ENCODE measurements around the gene LAG3. TPM values are rescaled to one million over a fixed set of nuclear protein-coding genes. Genes with fewer than 3 reads are reported as not detected.
"Not testable (repeated sequence)": the region's sequence is repeated elsewhere in the genome, so short reads cannot be mapped to it uniquely, and the experiment has no call there.

The LAG3 gene
- 0.25 TPM in 1 of 2 replicates, not detected in the other for total RNA-seq (2014; rRNA removed; shearing (Covaris generic))
- 0.06 TPM in 1 of 2 replicates, not detected in the other for polyA plus RNA-seq (2014; cell fraction: nucleus; rRNA removed)

- no peak for DNase-seq (ENCODE audit: extremely low read depth, low read depth)
Observed at GRCh38 chr12:6772331-6772695, at the start of gene LAG3. LAG3 (plus strand) TSS chr12:6772520; CDS start chr12:6772853, 333 bp downstream.

GRCh38 chr12:6722863-6723262, 49.5 kb upstream of the LAG3 start:
- no peak for DNase-seq (ENCODE audit: extremely low read depth, low read depth)

- DNase-seq (ENCODE audit: extremely low read depth, low read depth) = peak; percentile 92
Observed at GRCh38 chr12:6723607-6724408, 48.5 kb upstream of the LAG3 start, which contains the start of gene COPS7A. COPS7A (plus strand) TSS chr12:6724046; CDS start chr12:6724657, 611 bp downstream.

GRCh38 chr12:6724409-6724797, 47.9 kb upstream of the LAG3 start:
- DNase-seq (ENCODE audit: extremely low read depth, low read depth) = no peak

- DNase-seq (ENCODE audit: extremely low read depth, low read depth) = no peak
Observed at GRCh38 chr12:6725350-6725749, 47.0 kb upstream of the LAG3 start.

GRCh38 chr12:6729186-6729585, 43.1 kb upstream of the LAG3 start:
- DNase-seq (ENCODE audit: extremely low read depth, low read depth) = no peak

GRCh38 chr12:6730169-6730568, 42.2 kb upstream of the LAG3 start:
- no peak for DNase-seq (ENCODE audit: extremely low read depth, low read depth)

DNA sequence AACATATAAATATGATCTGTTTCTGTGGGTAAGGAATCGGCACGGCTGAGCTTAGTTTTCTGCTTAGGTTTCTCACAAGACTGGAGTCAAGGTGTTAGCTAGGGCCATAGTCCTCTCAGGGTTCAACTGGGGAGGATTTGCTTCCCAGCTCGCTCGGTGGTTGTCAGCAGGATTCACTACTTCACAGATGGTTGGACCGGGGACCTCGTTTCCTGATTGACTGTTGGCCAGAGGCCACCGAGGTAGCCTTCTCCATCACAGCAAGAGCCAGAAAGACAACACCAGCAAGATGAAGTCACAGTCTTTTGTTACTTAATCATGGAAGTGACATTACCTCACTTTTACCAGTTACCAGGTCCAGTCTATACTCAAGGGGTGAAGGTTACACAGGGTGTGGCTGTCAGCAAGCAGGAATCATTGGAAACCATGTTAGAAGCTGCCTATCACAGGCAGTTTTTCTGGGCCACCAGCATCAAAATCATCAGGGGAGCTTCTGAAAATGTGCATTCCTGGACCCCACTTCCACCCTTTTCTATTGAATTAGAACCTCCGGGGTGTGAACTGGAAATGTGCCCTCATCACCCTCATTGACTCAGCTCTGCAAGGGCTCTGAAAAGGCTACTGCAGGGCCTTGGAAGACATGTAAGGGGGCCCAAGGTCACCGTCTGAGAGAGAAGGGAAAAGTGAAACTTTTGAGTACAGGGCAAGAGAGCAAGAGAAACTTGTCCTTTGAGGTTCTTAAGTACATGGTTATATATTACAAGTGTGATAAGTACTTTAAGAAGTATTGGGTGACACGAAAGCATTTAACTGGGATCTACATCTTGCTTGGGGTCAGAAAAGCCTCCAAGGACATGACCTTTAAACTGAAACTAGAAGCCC, 37.6 kb upstream of the LAG3 start:
- no peak for DNase-seq (ENCODE audit: extremely low read depth, low read depth)

DNA sequence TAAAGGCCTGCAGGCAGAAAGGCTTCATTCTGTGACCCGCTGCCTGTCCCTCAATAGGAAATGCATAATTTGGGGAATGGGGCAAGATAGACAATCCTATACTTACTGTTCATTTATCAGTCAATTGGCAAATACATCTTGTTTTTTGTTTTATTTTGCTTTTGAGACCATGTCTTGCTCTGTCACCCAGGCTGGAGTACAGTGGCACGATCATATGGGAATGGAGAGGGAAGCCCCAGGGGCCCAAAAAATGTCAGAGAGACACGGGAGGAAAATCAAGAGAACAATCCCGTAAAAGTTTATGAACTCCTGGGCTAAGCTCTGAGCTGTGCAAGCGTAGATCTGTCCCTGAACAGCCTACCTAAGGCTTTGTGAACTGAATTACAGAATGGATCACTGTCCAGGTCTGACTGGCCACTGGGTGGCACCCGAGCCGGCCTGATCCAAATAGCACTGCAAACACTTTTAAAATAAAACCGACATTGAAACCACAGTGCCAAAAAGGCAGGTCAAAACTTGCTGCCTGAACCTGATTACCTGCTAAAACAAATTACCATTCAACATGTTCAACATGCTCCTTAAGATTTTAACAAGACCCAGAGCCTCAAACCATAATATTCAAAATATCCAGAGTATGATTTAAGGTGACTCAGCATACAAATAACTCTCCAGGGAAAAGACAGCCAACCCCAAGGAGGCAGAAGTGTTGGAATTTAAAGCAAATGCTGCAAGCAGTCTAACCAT, 36.7 kb upstream of the LAG3 start:
- DNase-seq (ENCODE audit: extremely low read depth, low read depth) = peak; percentile 44

- no peak for DNase-seq (ENCODE audit: extremely low read depth, low read depth)
Observed at GRCh38 chr12:6736754-6737153, 35.6 kb upstream of the LAG3 start.

GRCh38 chr12:6742080-6742479, 30.2 kb upstream of the LAG3 start:
- DNase-seq (ENCODE audit: extremely low read depth, low read depth) = not testable (repeated sequence)

DNA sequence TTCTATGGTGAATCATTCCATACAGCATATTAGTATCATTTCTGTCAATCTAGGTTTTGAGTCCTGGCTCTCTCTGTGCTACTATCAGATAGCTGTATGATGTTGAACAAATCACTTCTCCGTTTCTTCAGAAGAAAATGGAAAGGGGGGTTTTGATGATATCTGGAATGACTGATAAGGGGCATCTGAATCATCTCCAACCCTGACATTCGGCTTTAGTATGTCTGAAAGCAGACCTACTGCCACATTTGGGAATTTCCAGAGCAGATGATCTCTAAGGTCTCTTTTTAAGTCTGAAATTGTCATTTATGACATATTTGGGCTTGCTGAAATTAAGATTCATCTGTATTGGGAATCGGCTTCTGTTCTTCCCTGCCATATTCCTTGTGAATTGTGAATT, 29.5 kb upstream of the LAG3 start:
- no peak for DNase-seq (ENCODE audit: extremely low read depth, low read depth)

GRCh38 chr12:6743300-6743699, 29.0 kb upstream of the LAG3 start:
- not testable (repeated sequence) for DNase-seq (ENCODE audit: extremely low read depth, low read depth)

DNA sequence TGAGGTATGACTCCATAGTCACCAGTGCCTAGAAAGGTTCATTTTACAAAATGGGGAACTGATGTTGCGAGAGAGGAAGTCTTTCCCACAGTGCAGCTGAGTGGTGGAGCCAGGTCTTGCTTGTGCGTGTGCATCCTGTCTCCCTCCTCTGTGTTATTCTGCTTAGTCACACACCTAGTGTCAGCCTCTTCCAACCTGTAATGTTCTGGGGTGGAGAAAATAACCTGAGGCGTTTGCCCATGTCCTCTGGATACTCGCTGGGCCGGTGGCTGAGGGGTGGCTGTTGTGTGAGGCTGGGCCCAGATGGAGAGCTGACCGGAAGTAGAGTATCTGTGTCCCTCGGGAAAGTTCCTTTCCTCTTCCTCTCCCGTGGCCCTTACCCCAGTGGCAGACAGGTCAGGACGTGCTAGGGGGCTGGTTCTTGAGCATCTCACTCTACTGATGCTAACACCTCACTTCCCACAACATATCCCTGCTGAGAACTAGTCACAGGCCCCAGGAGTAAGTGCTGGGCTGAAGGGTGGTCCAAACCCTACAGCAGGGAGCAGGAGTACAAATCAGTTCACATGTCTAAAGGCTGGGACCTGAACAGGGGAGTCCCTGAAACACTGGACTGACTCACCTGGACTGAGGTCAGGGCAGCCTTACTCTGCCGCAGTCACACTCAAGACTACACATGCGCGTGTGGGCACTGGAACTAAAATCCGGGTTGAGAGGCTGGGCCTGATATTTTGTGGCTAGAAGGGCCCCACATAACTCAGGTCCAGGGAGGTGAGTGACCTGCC, 26.4 kb upstream of the LAG3 start:
- DNase-seq (ENCODE audit: extremely low read depth, low read depth) = no peak

- DNase-seq (ENCODE audit: extremely low read depth, low read depth) = no peak
Observed at GRCh38 chr12:6747216-6747615, 25.1 kb upstream of the LAG3 start.

GRCh38 chr12:6748761-6749160, 23.6 kb upstream of the LAG3 start:
- DNase-seq (ENCODE audit: extremely low read depth, low read depth) = no peak

DNA sequence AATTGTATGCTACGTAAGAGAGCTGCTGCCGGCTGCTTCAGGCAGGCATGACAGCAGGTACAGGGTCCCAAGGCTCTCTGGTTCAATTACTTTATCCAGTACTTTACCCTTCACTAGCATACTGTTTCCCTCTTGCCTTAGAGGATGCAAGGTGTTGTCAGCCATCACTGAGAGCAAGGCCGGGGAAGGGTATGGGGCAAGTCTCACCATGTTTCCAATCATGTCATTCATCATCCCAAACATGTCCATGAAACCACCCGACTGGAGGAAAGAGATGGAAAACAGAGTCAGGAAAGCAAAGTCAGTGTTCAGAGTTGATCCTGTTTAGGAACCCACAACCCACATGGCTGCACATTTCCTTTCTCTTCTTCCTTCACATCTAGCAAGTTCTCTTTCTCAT, 21.8 kb upstream of the LAG3 start:
- no peak for DNase-seq (ENCODE audit: extremely low read depth, low read depth)

DNA sequence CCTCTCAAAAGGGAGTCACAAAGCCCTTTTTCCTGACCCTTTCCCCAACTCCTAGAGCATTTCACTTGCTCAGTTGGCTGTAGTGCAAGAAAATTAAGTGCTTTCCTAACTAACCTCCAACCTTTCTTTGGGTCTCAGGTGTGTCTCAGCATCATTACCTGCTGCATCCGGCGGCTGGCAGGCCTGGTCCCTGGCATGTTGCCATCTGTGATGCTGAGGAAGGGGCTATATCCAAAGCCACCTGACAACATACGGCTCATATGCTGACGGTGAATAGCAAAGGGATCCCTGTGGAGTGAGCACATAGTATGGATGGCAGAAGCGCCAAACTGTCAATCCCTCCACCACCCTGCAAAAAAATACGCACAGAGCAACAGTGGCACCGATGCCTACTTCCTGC, 20.6 kb upstream of the LAG3 start:
- no peak for DNase-seq (ENCODE audit: extremely low read depth, low read depth)

- DNase-seq (ENCODE audit: extremely low read depth, low read depth) = no peak
Observed at GRCh38 chr12:6752167-6752920, 20.0 kb upstream of the LAG3 start.

All from NCI-H460 (cell line).